HG02623 (cell line): ENCODE data around the gene CD19.
"Not testable (repeated sequence)": the region's sequence is repeated elsewhere in the genome, so short reads cannot be mapped to it uniquely, and the experiment has no call there.

Experiments used
- ATAC-seq: cut with Tn5 transposase; IDR thresholded peaks from one replicate; pipeline ENCODE4 v1.9.1; 2021; ENCODE audit warnings: moderate library complexity; ENCODE audit not compliant: unreplicated experiment

The CD19 gene

DNA sequence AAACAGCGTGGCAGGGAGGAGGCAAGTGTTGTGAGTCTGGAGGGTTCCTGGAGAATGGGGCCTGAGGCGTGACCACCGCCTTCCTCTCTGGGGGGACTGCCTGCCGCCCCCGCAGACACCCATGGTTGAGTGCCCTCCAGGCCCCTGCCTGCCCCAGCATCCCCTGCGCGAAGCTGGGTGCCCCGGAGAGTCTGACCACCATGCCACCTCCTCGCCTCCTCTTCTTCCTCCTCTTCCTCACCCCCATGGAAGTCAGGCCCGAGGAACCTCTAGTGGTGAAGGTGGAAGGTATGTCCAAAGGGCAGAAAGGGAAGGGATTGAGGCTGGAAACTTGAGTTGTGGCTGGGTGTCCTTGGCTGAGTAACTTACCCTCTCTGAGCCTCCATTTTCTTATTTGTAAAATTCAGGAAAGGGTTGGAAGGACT is at the start of gene CD19:
Gene CD19, plus strand, starts transcription at position 171 of the 425 bp plus-strand sequence. Its CDS starts 30 bp downstream, at position 201.
- ATAC-seq = no peak

GRCh38 chr16:28882551-28883160 is 49.1 kb upstream of the CD19 start:
- no peak for ATAC-seq

- ATAC-seq = no peak
Measured at GRCh38 chr16:28883221-28883996, 48.4 kb upstream of the CD19 start.

DNA sequence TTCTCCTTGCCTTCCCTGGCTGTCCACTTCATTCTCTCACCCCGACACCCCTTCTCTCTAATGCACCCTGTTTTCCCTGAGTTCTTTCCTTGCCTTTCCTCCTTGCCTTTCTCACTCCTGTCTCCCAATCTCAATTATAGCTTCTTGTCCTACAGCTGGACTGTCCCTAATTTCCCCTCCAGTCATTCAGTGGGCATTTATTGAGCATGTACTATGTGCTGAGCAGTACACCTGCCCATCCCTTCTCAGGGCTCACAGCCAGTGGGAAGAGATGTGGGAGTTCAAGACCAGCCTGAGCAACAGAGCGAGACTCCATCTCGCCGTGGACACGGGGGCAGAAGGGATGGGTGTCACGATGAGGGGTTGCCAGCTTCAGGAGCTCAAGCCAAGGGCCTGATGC is 47.7 kb upstream of the CD19 start:
- ATAC-seq = no peak

GRCh38 chr16:28886945-28887344 is 44.8 kb upstream of the CD19 start:
- no peak for ATAC-seq

- ATAC-seq = not testable (repeated sequence)
Measured at GRCh38 chr16:28890355-28890754, 41.4 kb upstream of the CD19 start.

DNA sequence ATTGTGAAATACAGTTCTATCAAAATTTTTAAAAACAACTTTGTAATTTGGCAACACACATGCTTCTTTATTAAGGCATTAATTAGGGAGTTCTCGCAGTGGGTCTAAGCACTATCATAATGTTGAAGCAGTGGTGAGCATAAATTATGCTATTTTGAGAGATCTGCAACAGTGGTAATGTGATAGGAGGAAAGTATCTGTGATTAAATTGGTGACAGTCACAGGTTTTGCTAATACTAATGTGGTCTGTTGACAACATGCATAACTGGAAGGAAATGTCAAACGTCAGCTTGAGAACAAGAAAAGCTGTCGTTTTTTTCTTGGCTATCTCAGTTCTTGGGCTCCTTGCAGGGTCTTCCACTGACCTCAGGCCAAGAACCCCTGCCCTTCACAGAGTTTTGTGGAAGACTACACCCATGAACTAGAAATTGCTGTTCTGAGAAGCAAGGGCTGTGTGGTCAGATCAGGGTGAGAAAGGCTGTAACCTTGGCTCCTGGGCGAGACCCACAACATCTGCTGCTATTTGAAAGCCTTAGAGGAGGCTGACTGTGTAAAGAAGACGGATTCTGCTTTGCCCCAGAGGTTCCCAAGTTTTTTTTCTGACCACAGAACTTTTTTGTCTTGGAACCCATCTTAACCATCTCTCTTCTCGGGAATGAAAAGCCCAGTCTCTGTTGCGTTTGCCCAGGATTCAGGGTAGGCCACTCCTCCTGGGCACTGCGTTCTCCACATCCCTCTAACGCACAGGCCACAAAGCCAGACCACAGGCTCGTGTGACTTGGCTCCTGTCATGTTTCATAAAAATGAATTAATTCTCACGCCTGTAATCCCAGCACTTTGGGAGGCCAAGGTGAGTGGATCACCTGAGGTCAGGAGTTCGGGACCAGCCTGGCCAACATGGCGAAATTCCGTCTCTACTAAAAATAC is 39.5 kb upstream of the CD19 start:
- no peak for ATAC-seq

GRCh38 chr16:28893291-28893690 is 38.5 kb upstream of the CD19 start:
- ATAC-seq = no peak

DNA sequence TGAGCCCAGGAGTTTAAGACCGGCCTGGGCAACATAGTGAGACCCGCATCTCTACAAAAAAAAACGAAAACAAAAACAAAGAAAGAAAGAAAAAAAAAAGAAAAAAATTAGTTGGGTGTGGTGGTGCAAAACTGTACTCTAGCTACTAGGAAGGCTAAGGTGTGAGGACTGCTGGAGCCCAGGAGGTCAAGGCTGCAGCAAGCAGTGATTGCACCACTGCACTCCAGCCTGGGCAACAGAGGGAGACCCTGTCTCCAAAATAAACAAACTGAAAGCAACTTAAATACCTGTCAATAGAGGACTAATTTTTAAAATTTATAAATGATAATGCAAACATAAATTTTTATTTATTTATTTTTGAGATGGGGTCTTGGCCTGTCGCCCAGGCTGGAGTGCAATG is 36.2 kb upstream of the CD19 start:
- ATAC-seq = no peak

DNA sequence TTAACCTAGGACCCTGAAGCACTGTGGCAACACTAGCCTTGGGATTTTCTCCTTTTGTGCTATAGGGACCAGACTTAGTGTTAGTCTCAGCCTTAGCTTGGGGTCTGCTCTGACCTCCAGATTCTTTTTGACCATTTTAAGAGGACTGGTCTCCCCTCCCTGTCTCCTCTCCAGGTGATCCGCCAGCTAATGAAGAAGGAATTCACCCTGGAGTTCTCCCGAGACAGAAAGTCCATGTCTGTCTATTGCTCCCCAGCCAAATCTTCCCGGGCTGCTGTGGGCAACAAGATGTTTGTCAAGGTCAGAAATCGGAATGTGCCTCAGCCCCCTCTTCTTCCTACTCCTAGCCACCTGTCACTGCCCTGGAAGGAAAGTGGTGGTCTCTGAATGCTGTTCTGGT is 33.9 kb upstream of the CD19 start:
- ATAC-seq = no peak

GRCh38 chr16:28898266-28898665 is 33.5 kb upstream of the CD19 start:
- ATAC-seq = no peak

- ATAC-seq = no peak
Measured at GRCh38 chr16:28898942-28899341, 32.8 kb upstream of the CD19 start.

DNA sequence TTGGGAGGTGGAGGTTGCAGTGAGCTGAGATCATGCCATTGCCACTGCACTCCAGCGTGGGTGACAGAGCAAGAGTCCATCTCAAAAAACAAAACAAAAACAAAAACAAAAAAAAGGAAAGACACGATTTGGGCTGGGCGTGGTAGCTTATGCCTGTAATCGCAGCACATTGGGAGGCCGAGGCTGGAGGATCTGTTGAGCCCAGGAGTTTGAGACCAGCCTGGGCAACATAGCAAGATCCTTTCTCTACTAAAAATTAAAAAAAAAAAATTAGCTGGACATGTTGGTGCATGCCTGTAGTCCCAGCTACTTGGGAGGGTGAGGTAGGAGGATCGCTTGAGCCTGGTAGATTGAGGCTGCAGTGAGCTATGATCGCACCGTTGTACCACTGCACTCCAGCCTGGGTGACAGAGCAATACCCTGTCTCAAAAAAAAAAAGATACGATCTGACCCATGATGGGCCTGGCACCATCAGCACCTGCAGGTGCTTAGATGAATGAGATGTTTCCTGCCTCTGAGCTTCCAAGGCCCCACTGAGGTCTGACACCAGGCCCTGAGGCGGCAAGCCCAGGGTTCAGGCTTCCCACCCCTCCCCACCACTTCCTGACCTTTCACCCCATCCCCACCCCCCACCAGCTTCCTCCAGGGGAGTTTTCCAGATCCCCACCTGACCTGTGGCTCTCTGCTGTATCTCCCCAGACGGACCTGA is 31.7 kb upstream of the CD19 start:
- ATAC-seq = no peak

DNA sequence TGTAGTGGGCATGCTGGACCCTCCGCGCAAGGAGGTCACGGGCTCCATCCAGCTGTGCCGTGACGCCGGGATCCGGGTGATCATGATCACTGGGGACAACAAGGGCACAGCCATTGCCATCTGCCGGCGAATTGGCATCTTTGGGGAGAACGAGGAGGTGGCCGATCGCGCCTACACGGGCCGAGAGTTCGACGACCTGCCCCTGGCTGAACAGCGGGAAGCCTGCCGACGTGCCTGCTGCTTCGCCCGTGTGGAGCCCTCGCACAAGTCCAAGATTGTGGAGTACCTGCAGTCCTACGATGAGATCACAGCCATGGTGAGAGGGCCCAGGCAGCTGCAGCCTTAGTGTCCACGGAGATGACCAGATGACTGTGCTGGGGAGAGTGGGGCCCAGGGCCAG is 31.2 kb upstream of the CD19 start:
- ATAC-seq = no peak

- no peak for ATAC-seq
Measured at GRCh38 chr16:28901862-28902261, 29.9 kb upstream of the CD19 start.

DNA sequence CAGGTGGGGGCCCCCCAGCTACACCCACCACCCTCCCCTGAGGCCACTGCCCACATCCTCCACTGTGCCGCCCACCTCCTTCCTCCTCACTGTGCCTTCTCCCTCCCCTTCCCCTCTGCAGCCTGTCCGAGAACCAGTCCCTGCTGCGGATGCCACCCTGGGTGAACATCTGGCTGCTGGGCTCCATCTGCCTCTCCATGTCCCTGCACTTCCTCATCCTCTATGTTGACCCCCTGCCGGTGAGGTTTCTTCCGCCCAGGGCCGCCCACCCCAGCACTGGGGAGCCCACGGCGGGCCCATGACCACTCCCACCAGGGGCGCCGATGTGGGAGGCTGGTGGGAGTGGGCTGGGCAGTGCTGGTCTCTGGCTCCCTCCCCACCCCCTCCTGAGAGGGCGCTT is 28.9 kb upstream of the CD19 start:
- no peak for ATAC-seq

DNA sequence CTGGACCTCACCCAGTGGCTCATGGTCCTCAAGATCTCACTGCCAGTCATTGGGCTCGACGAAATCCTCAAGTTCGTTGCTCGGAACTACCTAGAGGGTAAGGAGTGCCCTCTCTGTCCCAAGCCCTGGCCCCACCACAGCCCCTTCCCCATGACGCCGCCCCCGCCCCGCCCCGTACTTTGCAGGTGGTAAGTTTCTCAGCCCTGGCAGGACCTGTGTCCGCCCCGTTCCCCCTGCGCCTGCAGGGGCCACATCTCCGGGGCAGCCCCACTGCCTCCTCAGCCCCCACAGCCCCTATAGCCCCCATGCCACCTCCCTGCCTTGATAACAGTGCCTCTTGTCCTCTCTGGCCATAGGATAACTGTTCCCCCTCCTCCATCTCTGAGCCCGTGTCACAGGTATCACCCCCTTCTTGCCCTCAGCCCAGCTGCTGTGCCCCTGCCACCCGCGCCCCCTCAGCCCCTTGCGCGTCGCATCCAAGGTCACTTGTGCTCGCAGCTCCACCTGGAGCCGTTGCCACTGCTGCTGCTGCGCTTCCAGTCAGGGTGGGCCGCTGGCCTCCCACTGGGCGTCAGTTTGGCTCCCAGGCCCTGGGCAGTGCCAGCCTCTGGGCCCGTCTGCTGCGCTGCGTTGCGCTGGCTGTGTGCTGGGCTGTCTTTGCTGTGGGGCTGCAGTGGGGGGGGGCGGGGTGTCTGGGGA is 28.3 kb upstream of the CD19 start:
- no peak for ATAC-seq

- ATAC-seq = no peak
Measured at GRCh38 chr16:28904363-28904762, 27.4 kb upstream of the CD19 start.

DNA sequence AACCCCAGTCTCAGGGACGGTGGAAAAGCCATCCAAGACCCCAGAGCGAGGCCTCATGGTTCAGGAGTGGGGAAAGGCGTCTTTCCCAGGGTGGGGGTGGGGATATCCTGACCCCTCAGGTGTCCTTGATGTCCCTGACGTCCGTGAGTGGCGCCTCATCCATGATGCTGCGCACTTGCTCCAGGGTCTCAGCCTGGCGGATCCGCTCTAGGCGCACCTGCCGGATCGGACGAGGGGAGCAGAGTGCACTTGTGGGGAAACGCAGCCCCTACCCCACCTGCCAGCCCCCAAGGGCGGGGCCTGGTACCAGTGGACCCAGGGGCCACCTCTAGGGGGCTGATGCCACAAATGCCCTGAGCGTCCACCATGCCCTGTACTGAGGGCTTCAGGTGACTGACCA is 26.9 kb upstream of the CD19 start:
- no peak for ATAC-seq

GRCh38 chr16:28905229-28905754 is 26.5 kb upstream of the CD19 start:
- no peak for ATAC-seq
